ENCODE data around the gene KIF16B.

GRCh38 chr20:16273812-16274555 lies 299.3 kb downstream of the KIF16B start:
- no peak for TF ChIP-seq CTCF (IDR thresholded peaks at IDR 0.05)
- no peak for TF ChIP-seq TCF7L2 (IDR thresholded peaks at IDR 0.05; ENCODE audit: low read depth, low read length)
